ENCODE data around the gene NOXA1. TPM values are rescaled to one million over a fixed set of nuclear protein-coding genes. Genes with fewer than 3 reads are reported as not detected.
A peak's percentile ranks its signal among the peaks of the same experiment; 100 is the strongest.

The NOXA1 gene
- total RNA-seq, 1 donor from 2014 or later = 0.89 TPM

DNA sequence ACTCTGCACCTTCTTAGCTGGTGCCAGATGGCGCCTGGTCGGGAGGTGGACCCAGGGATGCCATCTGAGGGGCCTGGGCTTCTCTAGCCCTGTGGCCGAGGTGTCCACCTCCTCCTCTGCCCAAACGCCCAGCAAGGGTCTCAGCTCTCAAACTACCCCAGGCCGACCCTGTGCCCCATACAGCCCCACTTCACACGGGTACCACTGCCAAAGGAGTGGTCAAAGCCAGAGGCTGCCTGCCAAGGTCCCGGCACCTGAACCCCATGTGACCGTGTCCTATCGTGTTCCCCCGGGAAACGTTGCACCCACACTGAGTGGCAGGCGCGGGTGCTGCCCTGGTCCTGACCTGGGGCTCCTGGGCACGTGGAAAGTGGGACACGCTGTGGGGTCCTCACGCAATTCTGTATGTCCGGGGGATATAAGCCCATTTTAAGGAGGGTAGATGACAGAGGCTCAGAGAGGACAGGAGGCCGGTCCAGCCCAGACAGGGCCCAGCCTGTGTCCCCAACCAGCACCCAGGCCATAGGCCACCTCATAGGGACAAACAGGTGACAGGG, 16.0 kb downstream of the NOXA1 start:
- Mint-ChIP-seq H3K27me3 (ENCODE audit: low read depth) (peaks cover 20% of the 10 kb centered on the region), H3K27ac (ENCODE audit: unreplicated experiment) (no peak overlapping the region), H3K9me3 (no peaks in the 10 kb centered on the region), H3K4me1 (peaks cover 4% of the 10 kb centered on the region), H3K36me3 (ENCODE audit: low read depth) (no peaks in the 10 kb centered on the region), H3K4me3 (no peak overlapping the region)
- no peak for DNase-seq (ENCODE audit: low read depth, low spot score)
- TF ChIP-seq, protein P1, sequence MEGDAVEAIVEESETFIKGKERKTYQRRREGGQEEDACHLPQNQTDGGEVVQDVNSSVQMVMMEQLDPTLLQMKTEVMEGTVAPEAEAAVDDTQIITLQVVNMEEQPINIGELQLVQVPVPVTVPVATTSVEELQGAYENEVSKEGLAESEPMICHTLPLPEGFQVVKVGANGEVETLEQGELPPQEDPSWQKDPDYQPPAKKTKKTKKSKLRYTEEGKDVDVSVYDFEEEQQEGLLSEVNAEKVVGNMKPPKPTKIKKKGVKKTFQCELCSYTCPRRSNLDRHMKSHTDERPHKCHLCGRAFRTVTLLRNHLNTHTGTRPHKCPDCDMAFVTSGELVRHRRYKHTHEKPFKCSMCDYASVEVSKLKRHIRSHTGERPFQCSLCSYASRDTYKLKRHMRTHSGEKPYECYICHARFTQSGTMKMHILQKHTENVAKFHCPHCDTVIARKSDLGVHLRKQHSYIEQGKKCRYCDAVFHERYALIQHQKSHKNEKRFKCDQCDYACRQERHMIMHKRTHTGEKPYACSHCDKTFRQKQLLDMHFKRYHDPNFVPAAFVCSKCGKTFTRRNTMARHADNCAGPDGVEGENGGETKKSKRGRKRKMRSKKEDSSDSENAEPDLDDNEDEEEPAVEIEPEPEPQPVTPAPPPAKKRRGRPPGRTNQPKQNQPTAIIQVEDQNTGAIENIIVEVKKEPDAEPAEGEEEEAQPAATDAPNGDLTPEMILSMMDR (conservative IDR thresholded peaks at IDR 0.05) = no peak

DNA sequence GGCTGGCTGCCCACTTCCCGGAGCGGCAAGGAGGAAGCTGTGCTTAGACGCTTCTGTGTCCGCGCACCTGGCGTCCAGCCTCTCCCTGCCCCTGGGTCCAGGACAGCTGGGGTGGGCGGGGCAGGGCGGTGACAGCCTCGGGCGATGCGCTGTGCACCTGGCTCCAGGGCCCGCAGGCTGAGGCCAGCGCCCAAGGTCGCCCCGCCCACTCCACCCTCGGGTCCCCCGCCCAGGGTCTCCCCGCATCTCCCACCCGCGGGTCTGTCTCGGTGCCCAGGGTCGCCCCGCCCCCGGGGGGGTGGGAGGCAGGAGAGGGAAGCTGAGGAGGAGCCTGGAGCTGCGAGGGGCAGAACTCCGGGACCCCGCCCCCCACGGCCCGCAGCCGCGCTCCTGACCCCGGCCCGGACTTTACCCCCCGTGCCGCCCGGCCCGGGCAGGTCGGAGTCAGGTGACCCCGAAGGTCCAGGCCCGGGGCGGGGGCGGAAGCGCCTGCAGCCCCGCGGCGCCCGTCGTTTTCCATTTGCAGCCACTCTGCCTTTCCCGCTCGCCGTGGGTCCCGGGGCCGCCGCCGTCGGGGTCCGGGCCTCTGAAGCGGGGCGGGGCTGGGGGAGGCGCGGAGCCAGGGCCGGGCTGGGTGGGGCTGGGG, 18.2 kb downstream of the NOXA1 start, which contains the start of gene ENTPD8:
ENTPD8 (minus strand) TSS at position 69 of the 646 bp plus-strand sequence. CDS start 3,072 bp downstream, outside the sequence.
- H3K27me3 Mint-ChIP-seq (ENCODE audit: low read depth) = peaks cover 25% of the 10 kb centered on the region
- no peaks in the 10 kb centered on the region for H3K36me3 Mint-ChIP-seq (ENCODE audit: low read depth)
- no peaks in the 10 kb centered on the region for H3K9me3 Mint-ChIP-seq
- TF ChIP-seq, protein P1 (conservative IDR thresholded peaks at IDR 0.05) = no peak
- peaks cover 12% of the 10 kb centered on the region for H3K4me1 Mint-ChIP-seq
- H3K27ac Mint-ChIP-seq (ENCODE audit: unreplicated experiment) = no peak within 1 kb of the TSS
- peak within 1 kb of the TSS; percentile 66 for H3K4me3 Mint-ChIP-seq
- DNase-seq (ENCODE audit: low read depth, low spot score) = no peak

DNA sequence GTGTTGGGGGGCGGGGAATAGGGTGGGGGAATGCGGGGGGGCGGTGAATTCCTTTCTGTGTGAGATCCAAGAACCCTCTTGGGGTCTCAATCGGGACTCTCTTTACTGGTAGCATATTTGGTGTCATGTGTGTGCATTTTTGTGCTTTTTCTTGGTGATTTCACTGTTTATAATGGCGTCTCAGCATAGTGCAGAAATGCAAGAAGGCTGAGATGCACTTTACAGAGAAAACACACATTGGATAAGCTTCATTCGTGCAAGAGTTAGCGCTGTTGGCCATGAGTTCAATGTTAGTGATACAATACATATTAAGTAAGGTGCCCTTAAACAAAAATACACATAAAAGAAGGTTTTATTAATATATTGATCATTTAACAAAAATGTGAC, 18.7 kb downstream of the NOXA1 start:
- no peaks in the 10 kb centered on the region for H3K36me3 Mint-ChIP-seq (ENCODE audit: low read depth)

DNA sequence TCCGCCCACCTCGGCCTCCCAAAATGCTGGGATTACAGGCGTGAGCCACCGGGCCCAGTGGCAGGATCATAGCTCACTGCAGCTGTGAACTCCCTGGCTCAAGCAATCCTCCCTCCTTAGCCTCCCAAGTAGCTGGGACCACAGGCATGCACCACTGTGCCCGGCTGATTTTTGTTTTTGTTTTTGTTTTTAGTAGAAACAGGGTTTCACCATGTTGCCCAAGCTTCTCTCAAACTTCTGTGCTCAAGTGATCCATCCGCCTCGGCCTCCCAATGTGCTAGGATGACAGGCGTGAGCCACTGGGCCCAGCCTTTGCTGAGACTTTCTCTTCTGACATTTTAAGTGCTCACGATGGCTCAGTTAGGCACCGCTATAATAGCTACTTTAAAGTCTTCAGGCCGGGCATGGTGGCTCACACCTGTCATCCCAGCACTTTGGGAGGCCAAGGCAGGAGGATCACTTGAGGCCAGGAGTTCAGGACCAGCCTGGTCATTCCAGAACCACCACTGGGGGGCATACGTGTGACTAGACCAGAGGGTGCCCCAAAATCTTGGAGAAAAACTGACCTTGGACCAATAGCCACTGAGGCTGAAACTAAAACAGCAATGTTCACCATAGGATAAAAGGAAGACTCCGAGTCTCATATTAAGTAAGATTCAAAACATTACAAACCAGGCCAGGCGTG, 21.1 kb downstream of the NOXA1 start:
- Mint-ChIP-seq H3K36me3 (ENCODE audit: low read depth) (no peaks in the 10 kb centered on the region), H3K9me3 (no peaks in the 10 kb centered on the region), H3K4me1 (peaks cover 17% of the 10 kb centered on the region), H3K27me3 (ENCODE audit: low read depth) (peaks cover 25% of the 10 kb centered on the region), H3K27ac (ENCODE audit: unreplicated experiment) (no peak overlapping the region), H3K4me3 (no peak overlapping the region)
- TF ChIP-seq, protein P1 (conservative IDR thresholded peaks at IDR 0.05) = no peak
- DNase-seq (ENCODE audit: low read depth, low spot score) = no peak

More for the DNA sequence above, 18.7 kb downstream of the NOXA1 start:
- H3K27me3 Mint-ChIP-seq (ENCODE audit: low read depth) = peaks cover 25% of the 10 kb centered on the region
- H3K4me3 Mint-ChIP-seq = peak overlapping the region; percentile 66
- DNase-seq (ENCODE audit: low read depth, low spot score) = no peak
- TF ChIP-seq, protein P1 (conservative IDR thresholded peaks at IDR 0.05) = no peak
- no peak overlapping the region for H3K27ac Mint-ChIP-seq (ENCODE audit: unreplicated experiment)
- peaks cover 13% of the 10 kb centered on the region for H3K4me1 Mint-ChIP-seq
- H3K9me3 Mint-ChIP-seq = no peaks in the 10 kb centered on the region

DNA sequence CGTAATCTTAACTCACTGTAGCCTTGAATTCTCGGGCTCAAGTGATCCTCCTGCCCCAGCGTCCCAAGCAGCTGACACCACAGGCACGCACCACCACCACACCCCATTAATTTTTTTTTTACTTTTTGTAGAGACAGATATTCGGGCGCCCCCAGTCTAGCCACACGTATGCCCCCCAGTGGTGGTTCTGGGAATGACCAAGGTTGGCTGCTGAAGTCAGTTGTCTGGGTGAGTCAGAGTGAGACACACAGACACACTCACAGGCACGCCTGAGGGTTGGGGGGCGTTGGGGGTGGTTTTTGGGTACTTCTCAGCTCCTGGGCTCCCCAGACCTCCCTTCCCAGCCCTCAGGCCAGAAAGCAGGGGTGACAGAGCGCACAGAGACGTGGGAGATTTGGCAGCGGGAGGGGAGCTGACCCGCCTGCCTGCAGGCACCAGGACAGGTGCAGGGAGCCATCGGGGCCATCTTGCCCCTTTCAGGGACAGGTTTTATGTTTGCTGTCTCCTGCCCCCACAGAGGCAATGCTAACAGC, 22.1 kb downstream of the NOXA1 start:
- no peak overlapping the region for H3K27ac Mint-ChIP-seq (ENCODE audit: unreplicated experiment)
- H3K36me3 Mint-ChIP-seq (ENCODE audit: low read depth) = no peaks in the 10 kb centered on the region
- H3K4me3 Mint-ChIP-seq = no peak overlapping the region
- H3K27me3 Mint-ChIP-seq (ENCODE audit: low read depth) = peaks cover 23% of the 10 kb centered on the region
- TF ChIP-seq, protein P1 (conservative IDR thresholded peaks at IDR 0.05) = peak; percentile 81
- H3K4me1 Mint-ChIP-seq = peaks cover 17% of the 10 kb centered on the region
- H3K9me3 Mint-ChIP-seq = no peaks in the 10 kb centered on the region
- peak; percentile 84 for DNase-seq (ENCODE audit: low read depth, low spot score)

Data from neural crest cell (in vitro differentiated cells).